Colonic mucosa (tissue), 4 donors: ENCODE data around the gene GNAO1. TPM values are rescaled to one million over a fixed set of nuclear protein-coding genes. Genes with fewer than 3 reads are reported as not detected.

Source experiments
- DNase-seq: peaks from one replicate; pipeline ENCODE4 v3.0.0-alpha.2; 2020
- H3K27ac ChIP-seq: fragments of 200-600 bp; one replicate; pipeline ENCODE4 v1.8.0; 2021
- H3K27me3 ChIP-seq: fragments of 200-600 bp; one replicate; pipeline ENCODE4 v1.8.0; 2021
- H3K36me3 ChIP-seq: fragments of 200-600 bp; one replicate; pipeline ENCODE4 v1.8.0; 2021
- H3K4me1 ChIP-seq: fragments of 200-600 bp; one replicate; pipeline ENCODE4 v1.8.0; 2021; ENCODE audit warnings: mild to moderate bottlenecking
- H3K4me3 ChIP-seq: fragments of 200-600 bp; one replicate; pipeline ENCODE4 v1.8.0; 2021
- H3K9ac ChIP-seq, 2 donors: one replicate each; pipeline ENCODE4 v1.7.0; 2013; ENCODE audit warnings: control low read depth in 2 of 2, low read depth in 2 of 2, low read length in 2 of 2
- H3K9me3 ChIP-seq: fragments of 200-600 bp; one replicate; pipeline ENCODE4 v1.8.0; 2021
- CTCF ChIP-seq: fragments of 200-600 bp; IDR thresholded peaks from one replicate; pipeline ENCODE4 v1.8.0; 2022; ENCODE audit warnings: antibody characterized with exemption, mild to moderate bottlenecking
- intact Hi-C: fragments of 100-400 bp; cut with DNase I; formaldehyde crosslinking; loops from one replicate; pipeline ENCODE4 v1.14.1; 2022
- total RNA-seq, 2 donors: library from RNA; stranded (reverse); fragmentation: NEBNext Ultra II Directional in 1 of 2; extraction: Animal tissue kit (Norgen Biotek cat#: 25700) in 1 of 2; gene quantifications; one replicate each; pipeline ENCODE4 v1.2.1, GENCODE V29; 2021
- donor health status: healthy.
- donor health status: DM: no; HTN: no; CAD: no.
- donor health status: DM: no; HTN: no; CAD: no.

Gene GNAO1
- total RNA-seq, 2 donors from 2014 or later, result 1.7 to 10.8 TPM

- DNase-seq, result no peak
- no peaks in the 10 kb centered on the region for H3K27me3 ChIP-seq
- no peak for TF ChIP-seq CTCF
- H3K9me3 ChIP-seq, result no peaks in the 10 kb centered on the region
- H3K9ac ChIP-seq, result no peak overlapping the region
- H3K4me3 ChIP-seq, result no peak overlapping the region
- H3K27ac ChIP-seq, result no peak overlapping the region
- no peaks in the 10 kb centered on the region for H3K36me3 ChIP-seq
- no peaks in the 10 kb centered on the region for H3K4me1 ChIP-seq
- intact Hi-C loops, result no loop called here
These were observed 108.9 kb downstream of the GNAO1 start for GRCh38 chr16:56300242-56300623.

GRCh38 chr16:56300891-56301850, 109.9 kb downstream of the GNAO1 start:
- no peak for TF ChIP-seq CTCF
- no peak overlapping the region for H3K4me3 ChIP-seq
- no peak overlapping the region for H3K9ac ChIP-seq
- H3K36me3 ChIP-seq, result no peaks in the 10 kb centered on the region
- no peaks in the 10 kb centered on the region for H3K9me3 ChIP-seq
- no peaks in the 10 kb centered on the region for H3K27me3 ChIP-seq
- H3K27ac ChIP-seq, result no peak overlapping the region
- no peaks in the 10 kb centered on the region for H3K4me1 ChIP-seq
- intact Hi-C loops, result no loop called here
- DNase-seq, result no peak

- no peak overlapping the region for H3K9ac ChIP-seq
- DNase-seq, result no peak
- no peaks in the 10 kb centered on the region for H3K4me1 ChIP-seq
- no peaks in the 10 kb centered on the region for H3K9me3 ChIP-seq
- intact Hi-C loops, result no loop called here
- no peak for TF ChIP-seq CTCF
- no peak overlapping the region for H3K4me3 ChIP-seq
- H3K27me3 ChIP-seq, result no peaks in the 10 kb centered on the region
- no peaks in the 10 kb centered on the region for H3K36me3 ChIP-seq
- no peak overlapping the region for H3K27ac ChIP-seq
These were observed 111.2 kb downstream of the GNAO1 start for GRCh38 chr16:56302506-56302905.

GRCh38 chr16:56303066-56303715, 111.9 kb downstream of the GNAO1 start:
- no peak overlapping the region for H3K4me3 ChIP-seq
- no peaks in the 10 kb centered on the region for H3K9me3 ChIP-seq
- H3K36me3 ChIP-seq, result no peaks in the 10 kb centered on the region
- peak overlapping the region in 1 of 2 donors; percentile 12 for H3K9ac ChIP-seq
- no peak overlapping the region for H3K27ac ChIP-seq
- no peak for DNase-seq
- intact Hi-C loops, result no loop called here
- no peaks in the 10 kb centered on the region for H3K4me1 ChIP-seq
- H3K27me3 ChIP-seq, result no peaks in the 10 kb centered on the region
- TF ChIP-seq CTCF, result no peak

- Histone ChIP-seq H3K27ac (no peak overlapping the region), H3K4me1 (no peaks in the 10 kb centered on the region), H3K4me3 (no peak overlapping the region), H3K9ac (no peak overlapping the region), H3K36me3 (no peaks in the 10 kb centered on the region), H3K27me3 (no peaks in the 10 kb centered on the region), H3K9me3 (no peaks in the 10 kb centered on the region)
- TF ChIP-seq CTCF, result no peak
- intact Hi-C loops, result no loop called here
- DNase-seq, result no peak
These were observed 112.6 kb downstream of the GNAO1 start for GRCh38 chr16:56303880-56304279.
